KMS-11 (cell line): Measurements from ENCODE around the gene MRPS25.
A peak's percentile ranks its signal among the peaks of the same experiment; 100 is the strongest.

ENCODE experiments used
- H2AFZ ChIP-seq: fragments of 200-600 bp; sonication (generic); 2 replicates; pipeline ENCODE4 v1.6.1; 2016; ENCODE audit warnings: antibody characterized with exemption, mixed run types, low read depth
- H3K27ac ChIP-seq: fragments of 200-600 bp; sonication (generic); 2 replicates; pipeline ENCODE4 v1.6.1; 2016; ENCODE audit warnings: mild to moderate bottlenecking, mixed run types
- H3K27me3 ChIP-seq: fragments of 200-600 bp; sonication (generic); 2 replicates; pipeline ENCODE4 v1.6.1; 2017; ENCODE audit warnings: mild to moderate bottlenecking, low read depth, mixed run types, moderate library complexity; ENCODE audit not compliant: insufficient read depth
- H3K36me3 ChIP-seq: fragments of 200-600 bp; sonication (generic); 2 replicates; pipeline ENCODE4 v1.6.1; 2017; ENCODE audit warnings: mild to moderate bottlenecking, mixed run types; ENCODE audit not compliant: insufficient read depth
- H3K4me1 ChIP-seq: fragments of 200-600 bp; sonication (generic); 2 replicates; pipeline ENCODE4 v1.6.1; 2016; ENCODE audit warnings: mild to moderate bottlenecking, low read depth, mixed run types; ENCODE audit not compliant: poor library complexity, severe bottlenecking
- H3K4me2 ChIP-seq: fragments of 200-600 bp; sonication (generic); 2 replicates; pipeline ENCODE4 v1.7.0; 2016; ENCODE audit warnings: mild to moderate bottlenecking, mixed run types
- H3K4me3 ChIP-seq: fragments of 200-600 bp; sonication (generic); IDR thresholded peaks from 2 replicates; pipeline ENCODE4 v1.6.1; 2017; ENCODE audit warnings: low read depth, low read length, mixed read lengths; ENCODE audit not compliant: insufficient read depth
- H3K79me2 ChIP-seq: fragments of 200-600 bp; sonication (generic); 2 replicates; pipeline ENCODE4 v1.6.1; 2016; ENCODE audit warnings: low read depth, mixed run types; ENCODE audit not compliant: insufficient read depth
- H3K9ac ChIP-seq: fragments of 200-600 bp; sonication (generic); 2 replicates; pipeline ENCODE4 v1.6.1; 2016; ENCODE audit warnings: mild to moderate bottlenecking, mixed run types
- H4K20me1 ChIP-seq: fragments of 200-600 bp; sonication (generic); 2 replicates; pipeline ENCODE4 v1.6.1; 2016; ENCODE audit warnings: mild to moderate bottlenecking, mixed run types; ENCODE audit not compliant: insufficient read depth
- CTCF ChIP-seq: fragments of 200-600 bp; sonication (generic); conservative IDR thresholded peaks from 2 replicates; pipeline ENCODE4 v1.6.1; 2017; ENCODE audit warnings: low read depth, mild to moderate bottlenecking, antibody characterized with exemption, low read length, moderate library complexity, mixed read lengths

Gene MRPS25

GRCh38 chr3:15097891-15098290, 32.8 kb upstream of the MRPS25 start:
- Histone ChIP-seq H4K20me1 (no peaks in the 10 kb centered on the region), H3K36me3 (no peaks in the 10 kb centered on the region), H3K4me3 (peak overlapping the region; percentile 84), H3K27me3 (no peaks in the 10 kb centered on the region), H3K79me2 (peaks cover 11% of the 10 kb centered on the region; the same call in 1 of the 2 replicates), H2AFZ (no peak overlapping the region; the same call in 1 of the 2 replicates), H3K9ac (peak overlapping the region; percentile 49; the same call in 1 of the 2 replicates), H3K27ac (no peak overlapping the region), H3K4me2 (peak overlapping the region; percentile 72), H3K4me1 (peaks cover 6% of the 10 kb centered on the region)
- TF ChIP-seq CTCF: no peak

DNA sequence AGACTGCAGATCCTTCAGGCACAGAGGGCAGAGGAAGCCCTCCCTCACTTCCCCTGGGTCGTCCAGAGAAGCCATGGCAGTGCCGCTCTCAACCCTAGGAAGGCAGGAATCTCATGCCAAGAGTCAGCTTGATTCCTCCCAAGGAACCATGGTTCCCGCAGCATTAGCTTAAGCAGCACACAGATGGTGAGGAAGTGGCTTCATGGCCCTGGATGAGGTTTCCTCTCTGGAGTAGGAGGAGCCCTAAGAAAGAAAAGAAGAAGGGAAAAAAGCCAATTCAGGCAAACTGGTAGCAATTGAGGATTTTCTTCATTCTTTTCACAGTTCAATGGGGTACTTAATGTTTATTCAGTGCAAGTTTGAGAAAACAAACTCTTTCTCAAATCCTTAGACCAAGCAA, 30.9 kb upstream of the MRPS25 start:
- no peaks in the 10 kb centered on the region for H3K27me3 ChIP-seq
- H3K4me2 ChIP-seq: no peak overlapping the region
- H3K79me2 ChIP-seq: peaks cover 11% of the 10 kb centered on the region; the same call in 1 of the 2 replicates
- H2AFZ ChIP-seq: no peak overlapping the region
- H3K27ac ChIP-seq: no peak overlapping the region
- no peak overlapping the region for H3K4me3 ChIP-seq
- TF ChIP-seq CTCF: no peak
- peaks cover 6% of the 10 kb centered on the region for H3K4me1 ChIP-seq
- no peaks in the 10 kb centered on the region for H3K36me3 ChIP-seq
- H4K20me1 ChIP-seq: no peaks in the 10 kb centered on the region
- no peak overlapping the region for H3K9ac ChIP-seq

DNA sequence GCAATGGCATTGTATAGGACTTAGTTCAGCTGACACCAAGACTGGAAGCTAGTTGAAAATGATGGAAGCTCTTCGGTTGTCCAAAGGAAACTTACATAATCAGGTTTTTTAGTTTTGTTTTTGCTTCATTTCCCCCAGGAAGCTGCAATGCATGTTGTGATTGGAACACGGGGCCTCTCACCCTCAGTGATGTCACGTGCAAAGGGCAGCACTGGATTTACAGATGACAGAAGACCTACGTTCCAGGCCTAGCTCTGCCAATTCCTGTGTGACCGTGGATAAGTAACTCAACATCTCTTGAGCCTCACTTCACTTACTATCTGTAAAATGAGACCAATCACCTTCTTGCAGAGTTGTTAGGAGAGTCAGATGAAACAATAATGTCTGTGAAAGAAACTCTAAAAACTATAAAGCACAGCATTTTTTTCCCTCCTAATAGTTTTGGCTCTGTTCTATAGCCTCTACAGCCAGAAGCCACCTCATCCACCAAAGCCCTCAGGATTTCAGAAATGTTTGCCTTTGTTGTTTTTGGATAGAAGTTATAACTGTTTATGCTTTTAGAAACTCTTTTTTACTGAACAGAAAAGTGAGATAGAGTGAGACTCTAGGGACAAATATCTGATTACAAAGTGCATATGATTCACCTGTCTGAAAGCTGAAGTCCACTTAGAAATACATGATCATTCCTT, 29.2 kb upstream of the MRPS25 start:
- no peaks in the 10 kb centered on the region for H3K36me3 ChIP-seq
- no peak for TF ChIP-seq CTCF
- H3K79me2 ChIP-seq: peaks cover 11% of the 10 kb centered on the region; the same call in 1 of the 2 replicates
- H3K4me2 ChIP-seq: no peak overlapping the region
- H3K27me3 ChIP-seq: no peaks in the 10 kb centered on the region
- peaks cover 6% of the 10 kb centered on the region for H3K4me1 ChIP-seq
- no peak overlapping the region for H3K27ac ChIP-seq
- H3K9ac ChIP-seq: no peak overlapping the region
- no peaks in the 10 kb centered on the region for H4K20me1 ChIP-seq
- H2AFZ ChIP-seq: no peak overlapping the region
- no peak overlapping the region for H3K4me3 ChIP-seq

- no peak overlapping the region for H3K4me3 ChIP-seq
- no peaks in the 10 kb centered on the region for H3K27me3 ChIP-seq
- no peak overlapping the region for H3K4me2 ChIP-seq
- no peak for TF ChIP-seq CTCF
- H3K9ac ChIP-seq: no peak overlapping the region
- no peak overlapping the region for H2AFZ ChIP-seq
- no peaks in the 10 kb centered on the region for H4K20me1 ChIP-seq
- H3K4me1 ChIP-seq: peaks cover 3% of the 10 kb centered on the region
- no peak overlapping the region for H3K27ac ChIP-seq
- H3K79me2 ChIP-seq: peaks cover 2% of the 10 kb centered on the region; the same call in 1 of the 2 replicates
- no peaks in the 10 kb centered on the region for H3K36me3 ChIP-seq
Observed at GRCh38 chr3:15092686-15093085, 27.6 kb upstream of the MRPS25 start.
